Measurements from ENCODE around the gene LRRK1.

LRRK1 gene

DNA sequence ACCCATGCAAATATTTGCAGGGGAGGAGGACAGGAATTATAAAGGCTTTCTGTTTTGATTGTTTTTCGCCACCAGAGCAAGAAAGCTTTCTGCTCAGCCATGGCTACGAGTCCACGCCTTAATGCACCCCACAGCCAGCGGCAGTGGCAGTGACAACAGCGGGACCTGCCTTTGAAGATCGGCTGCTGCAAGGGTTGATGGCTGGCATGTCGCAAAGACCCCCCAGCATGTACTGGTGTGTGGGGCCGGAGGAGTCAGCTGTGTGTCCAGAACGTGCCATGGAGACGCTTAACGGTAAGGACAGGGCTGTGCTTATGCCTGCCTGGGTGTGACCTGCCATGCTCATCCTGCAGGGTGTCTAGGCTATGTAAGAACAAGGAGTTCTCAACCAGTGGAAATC, 5.3 kb downstream of the LRRK1 start:
- H3K4me1 ChIP-seq (ENCODE audit: control insufficient read depth, insufficient read depth, low read depth, low read length): peaks cover 9% of the 10 kb centered on the region
- peak overlapping the region; percentile 47 for H4K91ac ChIP-seq (ENCODE audit: low read length)
- H2BK120ac ChIP-seq (ENCODE audit: low read depth, low read length): no peak overlapping the region
- peaks cover 3 to 49% of the 10 kb centered on the region in 2 experiments for H3K36me3 ChIP-seq (ENCODE audit: control insufficient read depth in 1 of 2, insufficient read depth in 2 of 2, low read depth in 1 of 2, low read length in 2 of 2)
- no peak overlapping the region for H3K4me2 ChIP-seq (ENCODE audit: low read length, poor library complexity, severe bottlenecking)
- H3K4me3 ChIP-seq (ENCODE audit: insufficient read depth in 1 of 2, low read depth in 1 of 2, low read length in 2 of 2): no peak overlapping the region
- H2BK15ac ChIP-seq (ENCODE audit: low read depth, poor library complexity, severe bottlenecking): no peak overlapping the region
- no peak overlapping the region for H3K4ac ChIP-seq (ENCODE audit: low read depth in 1 of 2, low read length in 2 of 2)
- H3K9me3 ChIP-seq (ENCODE audit: control insufficient read depth, low read length): no peaks in the 10 kb centered on the region
- no peak for DNase-seq
- no peak overlapping the region for H2BK12ac ChIP-seq (ENCODE audit: low read length in 2 of 2)
- H3K27me3 ChIP-seq (ENCODE audit: control insufficient read depth in 1 of 2, insufficient read depth in 1 of 2, low read length in 2 of 2): peaks cover 0 to 26% of the 10 kb centered on the region in 2 experiments
- 96% methylated on average over 11 of the region's 11 CpGs for WGBS
- H2AFZ ChIP-seq (ENCODE audit: low read depth, low read length): no peak overlapping the region
- H4K8ac ChIP-seq (ENCODE audit: low read length): no peak overlapping the region
- no peak overlapping the region for H3K14ac ChIP-seq (ENCODE audit: low read length in 2 of 2)
- no peak overlapping the region for H3K9ac ChIP-seq (ENCODE audit: low read length)
- H3K79me1 ChIP-seq (replicated peaks; ENCODE audit: low read length, poor library complexity, severe bottlenecking): no peaks in the 10 kb centered on the region
- H2AK5ac ChIP-seq (ENCODE audit: low read length, severe bottlenecking): no peak overlapping the region
- no peak overlapping the region for H3K18ac ChIP-seq (ENCODE audit: low read depth in 1 of 2, low read length in 2 of 2)
- H3K27ac ChIP-seq (ENCODE audit: low read length, poor library complexity, severe bottlenecking): no peak overlapping the region
- H3K23ac ChIP-seq (ENCODE audit: low read length in 2 of 2): no peak overlapping the region
- no peak overlapping the region for H2BK5ac ChIP-seq (ENCODE audit: low read depth, low read length, poor library complexity, severe bottlenecking)

DNA sequence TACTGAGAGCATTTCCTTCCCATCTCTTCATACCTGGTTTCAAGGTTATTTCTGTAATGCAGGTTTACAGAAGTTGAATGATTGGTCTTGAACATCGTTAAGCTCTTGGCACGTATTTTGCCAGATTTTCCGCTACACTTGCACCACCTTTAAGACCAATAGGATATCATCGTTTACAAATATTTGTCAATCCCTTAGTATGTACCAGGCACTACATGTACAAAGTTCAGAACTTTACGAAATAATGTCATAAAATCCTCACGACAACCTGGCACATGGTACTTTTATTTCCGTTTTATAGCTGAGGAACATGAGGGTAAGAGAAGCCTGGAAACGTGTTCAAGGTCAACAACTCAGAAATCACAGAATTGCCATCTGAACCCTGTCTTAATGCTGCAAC, 6.3 kb downstream of the LRRK1 start:
- no peak overlapping the region for H3K4me2 ChIP-seq (ENCODE audit: low read length, poor library complexity, severe bottlenecking)
- H3K79me1 ChIP-seq (replicated peaks; ENCODE audit: low read length, poor library complexity, severe bottlenecking): no peaks in the 10 kb centered on the region
- no peak overlapping the region for H3K27ac ChIP-seq (ENCODE audit: low read length, poor library complexity, severe bottlenecking)
- no peak overlapping the region for H2BK12ac ChIP-seq (ENCODE audit: low read length in 2 of 2)
- no peak overlapping the region for H2BK15ac ChIP-seq (ENCODE audit: low read depth, poor library complexity, severe bottlenecking)
- no peak overlapping the region for H3K14ac ChIP-seq (ENCODE audit: low read length in 2 of 2)
- no peak overlapping the region for H2AK5ac ChIP-seq (ENCODE audit: low read length, severe bottlenecking)
- no peak overlapping the region for H3K4me3 ChIP-seq (ENCODE audit: insufficient read depth in 1 of 2, low read depth in 1 of 2, low read length in 2 of 2)
- H3K9me3 ChIP-seq (ENCODE audit: control insufficient read depth, low read length): no peaks in the 10 kb centered on the region
- H2BK5ac ChIP-seq (ENCODE audit: low read depth, low read length, poor library complexity, severe bottlenecking): no peak overlapping the region
- H4K8ac ChIP-seq (ENCODE audit: low read length): no peak overlapping the region
- peaks cover 3 to 58% of the 10 kb centered on the region in 2 experiments for H3K36me3 ChIP-seq (ENCODE audit: control insufficient read depth in 1 of 2, insufficient read depth in 2 of 2, low read depth in 1 of 2, low read length in 2 of 2)
- H3K9ac ChIP-seq (ENCODE audit: low read length): no peak overlapping the region
- no peak overlapping the region for H2AFZ ChIP-seq (ENCODE audit: low read depth, low read length)
- H4K91ac ChIP-seq (ENCODE audit: low read length): no peak overlapping the region
- 96% methylated on average over 8 of the region's 8 CpGs for WGBS
- no peak for DNase-seq
- peaks cover 7% of the 10 kb centered on the region for H3K4me1 ChIP-seq (ENCODE audit: control insufficient read depth, insufficient read depth, low read depth, low read length)
- no peak overlapping the region for H3K4ac ChIP-seq (ENCODE audit: low read depth in 1 of 2, low read length in 2 of 2)
- H3K18ac ChIP-seq (ENCODE audit: low read depth in 1 of 2, low read length in 2 of 2): no peak overlapping the region
- no peak overlapping the region for H3K23ac ChIP-seq (ENCODE audit: low read length in 2 of 2)
- H3K27me3 ChIP-seq (ENCODE audit: control insufficient read depth in 1 of 2, insufficient read depth in 1 of 2, low read length in 2 of 2): peaks cover 0 to 17% of the 10 kb centered on the region in 2 experiments
- no peak overlapping the region for H2BK120ac ChIP-seq (ENCODE audit: low read depth, low read length)

DNA sequence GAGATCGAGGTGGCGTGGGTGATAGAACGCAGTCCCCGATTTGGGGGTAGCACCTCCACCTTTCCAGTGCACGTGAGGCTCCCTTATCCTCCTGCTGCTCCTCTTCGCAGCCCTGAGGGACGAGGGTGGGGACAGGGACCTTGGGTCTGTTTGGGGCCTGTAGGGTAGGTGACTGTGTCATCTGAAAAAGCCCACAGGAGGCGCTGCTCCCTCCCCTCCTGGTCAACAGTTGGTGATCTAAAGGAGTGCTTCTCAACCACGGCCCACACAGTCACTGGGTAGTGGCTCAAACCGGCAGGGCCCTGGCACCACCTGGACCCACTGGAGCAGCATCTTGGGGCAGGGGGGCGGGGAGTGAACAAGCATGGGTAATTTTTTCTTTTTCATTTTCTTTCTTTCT, 7.1 kb downstream of the LRRK1 start:
- Histone ChIP-seq H3K4ac (ENCODE audit: low read depth in 1 of 2, low read length in 2 of 2) (no peak overlapping the region), H2BK15ac (ENCODE audit: low read depth, poor library complexity, severe bottlenecking) (no peak overlapping the region), H2BK5ac (ENCODE audit: low read depth, low read length, poor library complexity, severe bottlenecking) (no peak overlapping the region), H3K9me3 (ENCODE audit: control insufficient read depth, low read length) (no peaks in the 10 kb centered on the region), H3K4me3 (ENCODE audit: insufficient read depth in 1 of 2, low read depth in 1 of 2, low read length in 2 of 2) (no peak overlapping the region), H2BK120ac (ENCODE audit: low read depth, low read length) (no peak overlapping the region), H3K36me3 (ENCODE audit: control insufficient read depth in 1 of 2, insufficient read depth in 2 of 2, low read depth in 1 of 2, low read length in 2 of 2) (peaks cover 3 to 62% of the 10 kb centered on the region in 2 experiments), H3K27me3 (ENCODE audit: control insufficient read depth in 1 of 2, insufficient read depth in 1 of 2, low read length in 2 of 2) (peaks cover 0 to 9% of the 10 kb centered on the region in 2 experiments), H4K8ac (ENCODE audit: low read length) (no peak overlapping the region), H2AFZ (ENCODE audit: low read depth, low read length) (no peak overlapping the region), H2AK5ac (ENCODE audit: low read length, severe bottlenecking) (no peak overlapping the region), H3K27ac (ENCODE audit: low read length, poor library complexity, severe bottlenecking) (no peak overlapping the region), H3K4me2 (ENCODE audit: low read length, poor library complexity, severe bottlenecking) (no peak overlapping the region), H3K79me1 (replicated peaks; ENCODE audit: low read length, poor library complexity, severe bottlenecking) (no peaks in the 10 kb centered on the region), H3K14ac (ENCODE audit: low read length in 2 of 2) (no peak overlapping the region), H4K91ac (ENCODE audit: low read length) (no peak overlapping the region), H3K9ac (ENCODE audit: low read length) (no peak overlapping the region), H2BK12ac (ENCODE audit: low read length in 2 of 2) (no peak overlapping the region), H3K18ac (ENCODE audit: low read depth in 1 of 2, low read length in 2 of 2) (no peak overlapping the region), H3K23ac (ENCODE audit: low read length in 2 of 2) (no peak overlapping the region), H3K4me1 (ENCODE audit: control insufficient read depth, insufficient read depth, low read depth, low read length) (peaks cover 7% of the 10 kb centered on the region)
- WGBS: 87% methylated on average over 8 of the region's 11 CpGs
- DNase-seq: no peak

DNA sequence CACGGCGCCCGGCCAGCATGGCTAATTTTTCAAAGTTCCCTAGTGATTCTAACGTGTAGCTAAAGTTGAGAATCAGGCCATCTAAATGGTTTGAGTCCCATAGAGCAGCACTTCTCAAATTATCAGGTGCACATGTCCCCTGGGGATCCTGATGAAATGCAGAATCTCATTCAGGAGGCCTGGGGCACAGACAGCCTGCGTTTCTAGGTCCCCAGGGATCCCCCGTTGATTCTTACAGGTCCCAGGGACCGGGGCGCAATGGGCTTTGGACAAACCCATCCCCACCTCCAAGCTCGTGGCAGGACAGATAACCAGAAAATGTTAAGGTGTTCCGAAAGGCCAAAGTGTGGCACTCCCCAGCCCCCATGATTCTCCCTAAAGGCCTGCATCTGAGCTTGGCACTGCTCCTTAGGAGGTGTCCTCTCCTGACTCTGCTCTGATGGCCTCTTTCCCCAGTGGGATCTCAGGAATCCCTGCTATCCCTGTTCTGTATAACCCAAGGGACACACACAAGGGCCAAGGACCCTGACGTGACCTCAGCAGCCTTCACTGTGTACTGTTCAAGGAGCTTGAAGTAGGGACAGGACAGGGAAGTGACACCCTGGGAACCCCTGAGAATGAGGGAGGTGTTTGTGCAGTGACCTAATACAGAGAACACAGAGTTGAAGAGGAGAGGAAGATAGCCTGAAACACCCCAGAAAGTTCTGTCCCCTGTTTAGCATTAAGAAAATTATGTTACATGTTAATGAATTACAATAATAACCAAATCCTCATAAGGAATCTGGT, 8.0 kb downstream of the LRRK1 start:
- no peak overlapping the region for H3K4me3 ChIP-seq (ENCODE audit: insufficient read depth in 1 of 2, low read depth in 1 of 2, low read length in 2 of 2)
- 81% methylated on average over 11 of the region's 11 CpGs for WGBS

More for the DNA sequence above, 8.0 kb downstream of the LRRK1 start:
- H3K4me1 ChIP-seq (ENCODE audit: control insufficient read depth, insufficient read depth, low read depth, low read length): peaks cover 7% of the 10 kb centered on the region
- H2BK120ac ChIP-seq (ENCODE audit: low read depth, low read length): no peak overlapping the region
- H3K36me3 ChIP-seq (ENCODE audit: control insufficient read depth in 1 of 2, insufficient read depth in 2 of 2, low read depth in 1 of 2, low read length in 2 of 2): peaks cover 3 to 69% of the 10 kb centered on the region in 2 experiments
- no peak overlapping the region for H2BK5ac ChIP-seq (ENCODE audit: low read depth, low read length, poor library complexity, severe bottlenecking)
- H3K14ac ChIP-seq (ENCODE audit: low read length in 2 of 2): no peak overlapping the region
- no peak overlapping the region for H3K23ac ChIP-seq (ENCODE audit: low read length in 2 of 2)
- no peaks in the 10 kb centered on the region for H3K79me1 ChIP-seq (replicated peaks; ENCODE audit: low read length, poor library complexity, severe bottlenecking)
- no peak overlapping the region for H3K18ac ChIP-seq (ENCODE audit: low read depth in 1 of 2, low read length in 2 of 2)
- no peak overlapping the region for H3K9ac ChIP-seq (ENCODE audit: low read length)
- H2BK12ac ChIP-seq (ENCODE audit: low read length in 2 of 2): no peak overlapping the region
- H4K91ac ChIP-seq (ENCODE audit: low read length): no peak overlapping the region
- peaks cover 0 to 5% of the 10 kb centered on the region in 2 experiments for H3K27me3 ChIP-seq (ENCODE audit: control insufficient read depth in 1 of 2, insufficient read depth in 1 of 2, low read length in 2 of 2)
- no peak overlapping the region for H4K8ac ChIP-seq (ENCODE audit: low read length)
- H3K27ac ChIP-seq (ENCODE audit: low read length, poor library complexity, severe bottlenecking): no peak overlapping the region
- H2BK15ac ChIP-seq (ENCODE audit: low read depth, poor library complexity, severe bottlenecking): no peak overlapping the region
- H2AFZ ChIP-seq (ENCODE audit: low read depth, low read length): no peak overlapping the region
- DNase-seq: no peak
- H3K4me2 ChIP-seq (ENCODE audit: low read length, poor library complexity, severe bottlenecking): no peak overlapping the region
- H2AK5ac ChIP-seq (ENCODE audit: low read length, severe bottlenecking): no peak overlapping the region
- no peak overlapping the region for H3K4ac ChIP-seq (ENCODE audit: low read depth in 1 of 2, low read length in 2 of 2)
- no peaks in the 10 kb centered on the region for H3K9me3 ChIP-seq (ENCODE audit: control insufficient read depth, low read length)
